GM10248 (cell line): ENCODE results near the gene IL4.
"Not testable (repeated sequence)": the region's sequence is repeated elsewhere in the genome, so short reads cannot be mapped to it uniquely, and the experiment has no call there.

Experiments
- CTCF ChIA-PET: fragments of 300-600 bp; sonication (Branson Sonifier 250); formaldehyde crosslinking; extraction: SDS; loops from one replicate; lab custom pipeline; 2021; ENCODE audit warnings: antibody characterized with exemption; lab: Yijun Ruan, JAX
- POLR2A ChIA-PET: fragments of 350-650 bp; sonication (Branson Sonifier 250); formaldehyde crosslinking; extraction: SDS; loops from one replicate; lab custom pipeline; 2020; ENCODE audit warnings: antibody characterized with exemption; lab: Yijun Ruan, JAX
- DNase-seq: peaks from one replicate; pipeline ENCODE4 v3.0.0; 2012; ENCODE audit errors: extremely low spot score
- CTCF ChIP-seq: IDR thresholded peaks from 2 replicates; pipeline ENCODE4 v1.5.1; 2012; ENCODE audit warnings: mild to moderate bottlenecking, low read depth; ENCODE audit errors: extremely low read depth, missing control alignments, control extremely low read depth

The IL4 gene

GRCh38 chr5:132687995-132688394 lies 14.2 kb downstream of the IL4 start:
- DNase-seq: no peak
- no peak for TF ChIP-seq CTCF
- POLR2A ChIA-PET: interaction anchor here (0.6 kb wide), 1 partner anchor 30 kb away, joined by 3 read pairs; no protein-coding TSS in a partner anchor
- CTCF ChIA-PET: interaction anchor here (1.0 to 2.2 kb wide), 4 partner anchors 9 to 187 kb away, joined by 3 to 12 read pairs (median 3); no protein-coding TSS in a partner anchor

GRCh38 chr5:132688536-132689339 lies 14.9 kb downstream of the IL4 start:
- ChIA-PET CTCF (interaction anchor here (1.0 to 2.7 kb wide), 8 partner anchors 7 to 187 kb away, joined by 3 to 13 read pairs (median 6); no protein-coding TSS in a partner anchor), POLR2A (no interaction called here)
- peak; percentile 38 for DNase-seq

GRCh38 chr5:132689513-132689912 lies 15.7 kb downstream of the IL4 start:
- POLR2A ChIA-PET: interaction anchor here (1.4 kb wide), 1 partner anchor 15 kb away, joined by 3 read pairs; the partner anchor contains the start of gene IL4
- DNase-seq: no peak
- CTCF ChIA-PET: interaction anchor here (1.0 to 2.7 kb wide), 8 partner anchors 8 to 188 kb away, joined by 3 to 13 read pairs (median 6); no protein-coding TSS in a partner anchor
- TF ChIP-seq CTCF: no peak

More at GRCh38 chr5:132688536-132689339, 14.9 kb downstream of the IL4 start:
- TF ChIP-seq CTCF: no peak

- no peak for TF ChIP-seq CTCF
- CTCF ChIA-PET: interaction anchor here (1.1 to 2.7 kb wide), 6 partner anchors 9 to 130 kb away, joined by 4 to 13 read pairs (median 6); no protein-coding TSS in a partner anchor
- no peak for DNase-seq
- POLR2A ChIA-PET: interaction anchor here (0.6 to 1.4 kb wide), 2 partner anchors 16 to 30 kb away, joined by 3 read pairs; partner anchors contain the start of gene IL4
Observed at GRCh38 chr5:132690156-132690555, 16.4 kb downstream of the IL4 start.

- DNase-seq, POLR2A ChIA-PET: not testable (repeated sequence)
- CTCF ChIA-PET: interaction anchor here (2.2 to 2.7 kb wide), 2 partner anchors 11 to 30 kb away, joined by 7 to 9 read pairs; no protein-coding TSS in a partner anchor
Observed at GRCh38 chr5:132691755-132692631, 18.2 kb downstream of the IL4 start.

- ChIA-PET POLR2A (no interaction called here), CTCF (no interaction called here)
- DNase-seq: no peak
- no peak for TF ChIP-seq CTCF
Observed at GRCh38 chr5:132692632-132692967, 18.8 kb downstream of the IL4 start.
